SU-DHL-6 (cell line): ENCODE measurements around the gene FMN1.
A peak's percentile ranks its signal among the peaks of the same experiment; 100 is the strongest.

Experiments used
- H2AFZ ChIP-seq: fragments of 200-600 bp; sonication (generic); 2 replicates; pipeline ENCODE4 v1.6.1; 2014; ENCODE audit warnings: low read depth, mild to moderate bottlenecking, moderate library complexity, mixed read lengths, antibody characterized with exemption, low read length; ENCODE audit not compliant: severe bottlenecking
- H3F3A ChIP-seq: fragments of 200-600 bp; shearing (Covaris generic); 2 replicates; pipeline ENCODE4 v1.6.0; 2016; ENCODE audit warnings: antibody characterized with exemption, mild to moderate bottlenecking; ENCODE audit not compliant: insufficient read depth
- H3K27ac ChIP-seq: fragments of 200-600 bp; sonication (generic); 2 replicates; pipeline ENCODE4 v1.5.1; 2016; ENCODE audit warnings: low read depth, mild to moderate bottlenecking, low read length, moderate library complexity, mixed read lengths
- H3K27me3 ChIP-seq: fragments of 200-600 bp; sonication (generic), shearing (Covaris generic); 2 replicates; pipeline ENCODE4 v1.6.0; 2014; ENCODE audit warnings: mild to moderate bottlenecking, low read length
- H3K36me3 ChIP-seq: fragments of 200-600 bp; sonication (generic); 2 replicates; pipeline ENCODE4 v1.6.1; 2014; ENCODE audit warnings: mild to moderate bottlenecking, low read length, mixed read lengths
- H3K4me2 ChIP-seq: fragments of 300-600, 200-600 bp; shearing (Covaris generic), sonication (generic); 2 replicates; pipeline ENCODE4 v1.6.0; 2014; ENCODE audit warnings: low read length, low read depth, mild to moderate bottlenecking; ENCODE audit not compliant: poor library complexity, severe bottlenecking
- H3K4me3 ChIP-seq: fragments of 200-600 bp; sonication (generic); 2 replicates; pipeline ENCODE4 v1.5.1; 2014; ENCODE audit warnings: antibody characterized with exemption, low read length, mild to moderate bottlenecking, mixed read lengths; ENCODE audit not compliant: insufficient read depth, poor library complexity, severe bottlenecking
- H3K79me2 ChIP-seq: fragments of 200-600 bp; sonication (generic); 2 replicates; pipeline ENCODE4 v1.6.1; 2014; ENCODE audit warnings: mild to moderate bottlenecking, low read length, moderate library complexity; ENCODE audit not compliant: insufficient read depth
- H3K9ac ChIP-seq: fragments of 200-600 bp; sonication (generic); 2 replicates; pipeline ENCODE4 v1.7.0; 2014; ENCODE audit warnings: mild to moderate bottlenecking, low read length
- H3K9me2 ChIP-seq: fragments of 200-600 bp; sonication (generic); replicated peaks from 2 replicates; pipeline ENCODE4 v1.6.1; 2014; ENCODE audit warnings: low read length; ENCODE audit not compliant: insufficient read depth
- H3K9me3 ChIP-seq: fragments of 200-600 bp; sonication (generic); 2 replicates; pipeline ENCODE4 v1.6.1; 2014; ENCODE audit warnings: low read length, mixed read lengths; ENCODE audit not compliant: insufficient read depth
- H4K20me1 ChIP-seq: fragments of 200-600 bp; sonication (generic); 2 replicates; pipeline ENCODE4 v1.6.1; 2014; ENCODE audit warnings: low read depth, mild to moderate bottlenecking, antibody characterized with exemption, low read length, moderate library complexity, mixed read lengths
- EZH2phosphoT487 ChIP-seq: fragments of 200-600 bp; sonication (generic), shearing (Covaris generic); conservative IDR thresholded peaks from 2 replicates; pipeline ENCODE4 v1.6.1; 2018; ENCODE audit warnings: mild to moderate bottlenecking, antibody characterized with exemption, low read length, moderate library complexity, mixed read lengths
- TF ChIP-seq, protein P1 (sequence below): fragments of 200-600 bp; sonication (generic); IDR thresholded peaks from one replicate; pipeline ENCODE4 v1.5.1; 2017; ENCODE audit warnings: antibody characterized with exemption, mild to moderate bottlenecking, low read length, moderate library complexity; ENCODE audit not compliant: insufficient read depth, poor library complexity, severe bottlenecking

The FMN1 gene

DNA sequence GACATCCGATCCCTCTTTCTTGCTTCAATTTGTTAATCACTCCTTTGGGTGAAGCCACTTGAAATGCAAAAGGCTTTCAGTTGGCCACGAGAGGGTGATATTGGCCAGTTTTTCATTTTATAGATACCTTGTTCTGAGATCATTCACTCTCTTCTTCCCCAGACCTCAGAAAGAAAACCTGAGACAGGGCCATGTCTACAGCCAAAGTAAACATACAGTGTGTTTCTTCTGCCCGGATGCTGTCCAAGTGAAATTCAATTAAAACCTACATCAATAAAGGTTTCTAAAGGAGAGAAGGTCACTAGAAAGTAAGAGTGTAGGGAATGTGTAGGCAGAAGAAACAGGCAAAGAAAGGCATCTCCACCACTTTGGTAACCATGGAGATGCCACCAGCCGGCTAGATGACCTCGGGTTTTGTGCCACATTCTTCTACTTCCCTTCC, 39.5 kb upstream of the FMN1 start:
- TF ChIP-seq EZH2phosphoT487: no peak
- TF ChIP-seq, protein P1, sequence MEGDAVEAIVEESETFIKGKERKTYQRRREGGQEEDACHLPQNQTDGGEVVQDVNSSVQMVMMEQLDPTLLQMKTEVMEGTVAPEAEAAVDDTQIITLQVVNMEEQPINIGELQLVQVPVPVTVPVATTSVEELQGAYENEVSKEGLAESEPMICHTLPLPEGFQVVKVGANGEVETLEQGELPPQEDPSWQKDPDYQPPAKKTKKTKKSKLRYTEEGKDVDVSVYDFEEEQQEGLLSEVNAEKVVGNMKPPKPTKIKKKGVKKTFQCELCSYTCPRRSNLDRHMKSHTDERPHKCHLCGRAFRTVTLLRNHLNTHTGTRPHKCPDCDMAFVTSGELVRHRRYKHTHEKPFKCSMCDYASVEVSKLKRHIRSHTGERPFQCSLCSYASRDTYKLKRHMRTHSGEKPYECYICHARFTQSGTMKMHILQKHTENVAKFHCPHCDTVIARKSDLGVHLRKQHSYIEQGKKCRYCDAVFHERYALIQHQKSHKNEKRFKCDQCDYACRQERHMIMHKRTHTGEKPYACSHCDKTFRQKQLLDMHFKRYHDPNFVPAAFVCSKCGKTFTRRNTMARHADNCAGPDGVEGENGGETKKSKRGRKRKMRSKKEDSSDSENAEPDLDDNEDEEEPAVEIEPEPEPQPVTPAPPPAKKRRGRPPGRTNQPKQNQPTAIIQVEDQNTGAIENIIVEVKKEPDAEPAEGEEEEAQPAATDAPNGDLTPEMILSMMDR: no peak
- H3F3A ChIP-seq: no peaks in the 10 kb centered on the region
- no peaks in the 10 kb centered on the region for H3K36me3 ChIP-seq
- no peaks in the 10 kb centered on the region for H4K20me1 ChIP-seq
- H3K9ac ChIP-seq: no peak overlapping the region
- no peaks in the 10 kb centered on the region for H3K9me3 ChIP-seq
- H3K79me2 ChIP-seq: no peaks in the 10 kb centered on the region
- no peak overlapping the region for H3K4me3 ChIP-seq
- H2AFZ ChIP-seq: no peak overlapping the region
- H3K4me2 ChIP-seq: no peak overlapping the region
- no peaks in the 10 kb centered on the region for H3K27me3 ChIP-seq
- no peak overlapping the region for H3K27ac ChIP-seq
- no peaks in the 10 kb centered on the region for H3K9me2 ChIP-seq

DNA sequence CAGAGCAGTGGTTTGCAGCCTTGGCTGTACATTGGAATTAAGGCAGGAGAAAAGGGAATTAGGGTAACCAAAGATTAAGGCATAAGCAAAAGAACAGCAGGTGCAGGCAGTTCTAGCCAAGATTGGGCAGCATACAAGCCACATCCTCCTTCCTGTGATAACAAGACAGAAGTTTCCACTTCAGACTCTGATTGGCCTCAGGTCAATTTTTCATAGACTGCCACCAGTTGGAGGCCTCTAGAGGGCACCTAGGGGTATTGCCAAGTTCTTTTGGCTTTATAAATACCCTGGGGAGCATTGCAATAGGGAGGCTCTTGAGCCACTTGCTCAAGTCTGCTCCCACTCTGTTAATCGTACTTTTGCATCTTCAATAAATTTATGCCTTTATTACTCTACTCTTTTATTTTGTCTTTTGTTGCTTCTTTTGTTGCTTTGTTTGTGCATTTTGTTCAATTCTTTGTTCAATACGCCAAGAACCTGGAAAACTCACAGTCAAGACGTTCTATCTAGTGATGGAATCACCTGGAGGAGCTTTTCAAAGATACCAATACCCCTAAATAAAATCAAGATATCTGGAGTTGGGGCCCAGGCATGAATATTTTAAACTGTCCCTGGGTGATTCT, 32.2 kb upstream of the FMN1 start:
- Histone ChIP-seq H3K36me3 (no peaks in the 10 kb centered on the region), H3K27me3 (no peaks in the 10 kb centered on the region), H3K9ac (no peak overlapping the region), H3K9me3 (no peaks in the 10 kb centered on the region), H3K4me3 (no peak overlapping the region), H2AFZ (no peak overlapping the region), H3F3A (no peaks in the 10 kb centered on the region), H3K79me2 (no peaks in the 10 kb centered on the region), H4K20me1 (no peaks in the 10 kb centered on the region), H3K4me2 (no peak overlapping the region), H3K27ac (no peak overlapping the region), H3K9me2 (no peaks in the 10 kb centered on the region)
- TF ChIP-seq, protein P1: peak; percentile 24
- no peak for TF ChIP-seq EZH2phosphoT487

DNA sequence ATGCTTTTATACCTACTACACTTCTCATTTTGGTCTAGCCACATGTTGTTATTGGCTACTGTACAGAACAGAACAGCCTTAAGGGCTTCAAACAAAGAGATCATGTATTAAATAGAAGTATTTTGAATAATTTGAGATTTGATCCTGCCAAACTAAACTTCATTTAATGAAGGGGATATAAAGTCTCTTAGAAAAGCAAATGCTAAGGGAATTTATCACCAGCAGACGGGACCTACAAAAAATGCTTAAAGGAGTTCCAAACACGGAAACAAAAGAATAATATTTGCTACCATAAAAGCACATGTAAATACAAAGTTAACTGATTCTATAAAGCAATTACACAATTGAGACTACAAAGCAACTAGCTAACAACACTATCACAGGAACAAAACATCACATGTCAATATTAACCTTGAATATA, 23.6 kb upstream of the FMN1 start:
- H3K27ac ChIP-seq: no peak overlapping the region
- no peaks in the 10 kb centered on the region for H3K27me3 ChIP-seq
- TF ChIP-seq EZH2phosphoT487: no peak
- TF ChIP-seq, protein P1: no peak
- H3K79me2 ChIP-seq: no peaks in the 10 kb centered on the region
- H3K4me3 ChIP-seq: no peak overlapping the region
- no peaks in the 10 kb centered on the region for H3F3A ChIP-seq
- no peaks in the 10 kb centered on the region for H3K9me2 ChIP-seq
- no peaks in the 10 kb centered on the region for H4K20me1 ChIP-seq
- no peak overlapping the region for H3K9ac ChIP-seq
- no peaks in the 10 kb centered on the region for H3K36me3 ChIP-seq
- H3K4me2 ChIP-seq: no peak overlapping the region
- H2AFZ ChIP-seq: no peak overlapping the region
- H3K9me3 ChIP-seq: no peaks in the 10 kb centered on the region
